K562 (cell line): Measurements from ENCODE around the gene ZMYND19. TPM values are rescaled to one million over a fixed set of nuclear protein-coding genes. Genes with fewer than 3 reads are reported as not detected.

Experiments used
- FOXP1 ChIP-seq: sonication (generic); formaldehyde crosslinking; IDR thresholded peaks from 2 replicates; pipeline ENCODE4 v1.8.0; 2022; ENCODE audit warnings: mild to moderate bottlenecking, missing genetic modification reagents
- HDAC2 ChIP-seq: fragments of 450-650 bp; IDR thresholded peaks from 2 replicates; pipeline ENCODE4 v1.6.1; 2016; ENCODE audit warnings: mild to moderate bottlenecking
- MIER1 ChIP-seq: fragments of 450-650 bp; IDR thresholded peaks from 2 replicates; pipeline ENCODE4 v1.6.1; 2016; ENCODE audit warnings: antibody characterized with exemption, mild to moderate bottlenecking, low read depth
- POLR2B ChIP-seq: fragments of 450-650 bp; IDR thresholded peaks from 2 replicates; pipeline ENCODE4 v1.6.1; 2018; ENCODE audit warnings: low read depth; ENCODE audit not compliant: partially characterized antibody
- RNF2 ChIP-seq: sonication (generic); IDR thresholded peaks from 2 replicates; pipeline ENCODE4 v1.6.1; 2016
- TCF7 ChIP-seq: sonication (generic); IDR thresholded peaks from 2 replicates; pipeline ENCODE4 v1.6.1; 2016; ENCODE audit warnings: antibody characterized with exemption, borderline replicate concordance
- ZNF41 ChIP-seq: fragments of 250-450 bp; sonication (Bioruptor Pico); conservative IDR thresholded peaks from 2 replicates; pipeline ENCODE4 v1.4.0; 2020; ENCODE audit warnings: mild to moderate bottlenecking
- polyA plus RNA-seq, 8 experiments: library from polyadenylated mRNA; depleted of rRNA in 4 of 8; stranded (reverse) in 5 of 8; unstranded in 3 of 8; fragments of >200 nt; fragmentation: Nextera tagmentation in 2 of 8; fragmentation: Illumina TruSeq in 1 of 8; extraction: Ambion mirVana in 2 of 8; extraction: Trizol in 1 of 8; gene quantifications; 2 replicates each; pipeline versions ENCODE4 v1.2.1 to v1.2.3, GENCODE V29; 2011 to 2014; ENCODE audit warnings: inconsistent platforms in 1 of 8, missing spikeins in 1 of 8
- total RNA-seq, 7 experiments: library from RNA; depleted of rRNA in 6 of 7; stranded (reverse); fragments of >200 nt in 6 of 7; fragmentation: Illumina TruSeq in 2 of 7; extraction: Trizol in 2 of 7; gene quantifications; 2 replicates each; pipeline versions ENCODE4 v1.2.1 to v1.2.3, GENCODE V29; 2011 to 2021; ENCODE audit warnings: low replicate concordance in 1 of 7
- TF ChIP-seq, protein P1 (sequence below): sonication (generic); formaldehyde crosslinking; IDR thresholded peaks from 2 replicates; pipeline ENCODE4 v1.9.0; 2022; ENCODE audit warnings: mild to moderate bottlenecking, missing genetic modification reagents
- TF ChIP-seq, protein P2 (sequence below): sonication (generic); formaldehyde crosslinking; IDR thresholded peaks from 2 replicates; pipeline ENCODE4 v1.8.0; 2023; ENCODE audit warnings: mild to moderate bottlenecking, missing genetic modification reagents

The ZMYND19 gene
- total and polyA plus RNA-seq, 9 of the 15 experiments (the other 6 are each of a cell fraction or from before 2014, with no cell fraction given) = 1.0 to 86.7 (median 44.0) TPM

DNA sequence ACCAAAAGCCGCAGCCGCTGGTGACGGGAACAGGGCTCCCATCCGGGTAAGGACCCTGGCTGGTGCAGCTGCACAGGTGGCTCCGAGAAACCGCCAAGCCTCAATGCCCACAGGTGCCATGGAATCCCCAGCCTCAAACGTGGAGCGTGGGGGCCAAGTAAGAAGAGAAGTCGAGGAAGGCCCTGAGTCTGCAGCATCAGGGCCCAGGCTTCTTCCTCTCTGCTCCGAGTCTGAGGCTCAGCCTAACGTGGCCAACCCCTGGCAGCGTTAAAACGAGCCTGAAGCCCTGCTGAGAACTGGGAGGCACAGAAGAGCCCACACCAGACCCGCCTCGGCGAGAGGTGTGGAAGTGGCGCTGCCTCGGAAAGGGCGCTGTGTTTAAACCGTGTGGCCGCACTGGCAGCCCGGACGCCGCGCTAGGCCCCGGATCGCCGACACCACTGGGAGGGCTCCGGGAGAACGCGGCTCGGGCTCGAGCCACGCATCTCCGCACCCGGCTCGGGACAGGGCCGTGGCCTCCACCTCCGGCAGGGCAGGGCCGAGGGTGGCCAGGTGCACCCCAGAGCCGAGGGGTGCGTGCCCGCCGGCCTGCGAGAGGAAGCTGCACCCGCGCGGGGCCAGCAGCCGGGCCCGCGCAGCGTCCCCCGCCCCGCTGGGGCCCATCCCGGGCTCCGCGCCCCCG is 730 bp downstream of the ZMYND19 start (continued):
- TF ChIP-seq, protein P1, sequence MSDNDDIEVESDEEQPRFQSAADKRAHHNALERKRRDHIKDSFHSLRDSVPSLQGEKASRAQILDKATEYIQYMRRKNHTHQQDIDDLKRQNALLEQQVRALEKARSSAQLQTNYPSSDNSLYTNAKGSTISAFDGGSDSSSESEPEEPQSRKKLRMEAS (CRISPR knock-in tag) = peak; percentile 23; the same call in 1 of the 2 replicates
- no peak for TF ChIP-seq HDAC2
- TF ChIP-seq, protein P2, sequence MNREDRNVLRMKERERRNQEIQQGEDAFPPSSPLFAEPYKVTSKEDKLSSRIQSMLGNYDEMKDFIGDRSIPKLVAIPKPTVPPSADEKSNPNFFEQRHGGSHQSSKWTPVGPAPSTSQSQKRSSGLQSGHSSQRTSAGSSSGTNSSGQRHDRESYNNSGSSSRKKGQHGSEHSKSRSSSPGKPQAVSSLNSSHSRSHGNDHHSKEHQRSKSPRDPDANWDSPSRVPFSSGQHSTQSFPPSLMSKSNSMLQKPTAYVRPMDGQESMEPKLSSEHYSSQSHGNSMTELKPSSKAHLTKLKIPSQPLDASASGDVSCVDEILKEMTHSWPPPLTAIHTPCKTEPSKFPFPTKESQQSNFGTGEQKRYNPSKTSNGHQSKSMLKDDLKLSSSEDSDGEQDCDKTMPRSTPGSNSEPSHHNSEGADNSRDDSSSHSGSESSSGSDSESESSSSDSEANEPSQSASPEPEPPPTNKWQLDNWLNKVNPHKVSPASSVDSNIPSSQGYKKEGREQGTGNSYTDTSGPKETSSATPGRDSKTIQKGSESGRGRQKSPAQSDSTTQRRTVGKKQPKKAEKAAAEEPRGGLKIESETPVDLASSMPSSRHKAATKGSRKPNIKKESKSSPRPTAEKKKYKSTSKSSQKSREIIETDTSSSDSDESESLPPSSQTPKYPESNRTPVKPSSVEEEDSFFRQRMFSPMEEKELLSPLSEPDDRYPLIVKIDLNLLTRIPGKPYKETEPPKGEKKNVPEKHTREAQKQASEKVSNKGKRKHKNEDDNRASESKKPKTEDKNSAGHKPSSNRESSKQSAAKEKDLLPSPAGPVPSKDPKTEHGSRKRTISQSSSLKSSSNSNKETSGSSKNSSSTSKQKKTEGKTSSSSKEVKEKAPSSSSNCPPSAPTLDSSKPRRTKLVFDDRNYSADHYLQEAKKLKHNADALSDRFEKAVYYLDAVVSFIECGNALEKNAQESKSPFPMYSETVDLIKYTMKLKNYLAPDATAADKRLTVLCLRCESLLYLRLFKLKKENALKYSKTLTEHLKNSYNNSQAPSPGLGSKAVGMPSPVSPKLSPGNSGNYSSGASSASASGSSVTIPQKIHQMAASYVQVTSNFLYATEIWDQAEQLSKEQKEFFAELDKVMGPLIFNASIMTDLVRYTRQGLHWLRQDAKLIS (CRISPR knock-in tag) = no peak
- no peak for TF ChIP-seq TCF7
- TF ChIP-seq RNF2 = no peak
- TF ChIP-seq POLR2B = no peak
- no peak for TF ChIP-seq ZNF41
- TF ChIP-seq MIER1 = no peak
- TF ChIP-seq FOXP1 (CRISPR knock-in tag) = no peak
